Brain microvascular endothelial cell (primary cell): Measurements from ENCODE around the gene OR13G1.

Experiments used
- DNase-seq: peaks from one replicate; pipeline ENCODE4 v3.0.0-alpha.2; 2020
- H3K27ac ChIP-seq: fragments of 250-450 bp; sonication (Bioruptor Pico); 2 replicates; pipeline ENCODE4 v1.5.1; 2020; ENCODE audit warnings: mild to moderate bottlenecking, moderate library complexity
- H3K27me3 ChIP-seq: fragments of 250-450 bp; sonication (Bioruptor Pico); replicated peaks from 2 replicates; pipeline ENCODE4 v1.5.1; 2020; ENCODE audit warnings: mild to moderate bottlenecking
- H3K36me3 ChIP-seq: fragments of 250-450 bp; sonication (Bioruptor Pico); replicated peaks from 2 replicates; pipeline ENCODE4 v1.5.1; 2020; ENCODE audit warnings: mild to moderate bottlenecking
- H3K4me3 ChIP-seq: 2 replicates; pipeline ENCODE4 v1.5.1; 2011; ENCODE audit warnings: low read depth, mild to moderate bottlenecking, control low read depth, low read length, moderate library complexity
- in situ Hi-C: cut with HindIII; loops from 2 replicates; pipeline ENCODE4 v1.10.0; 2017; ENCODE audit warnings: low sequenced_read_pairs, low pct_ligation_motif_present
- TF ChIP-seq, protein P1 (sequence below): IDR thresholded peaks from 2 replicates; pipeline ENCODE4 v1.5.1; 2011; ENCODE audit warnings: low read depth, mild to moderate bottlenecking, moderate library complexity, low read length, control low read depth, inconsistent platforms; ENCODE audit errors: missing control alignments

The OR13G1 gene

DNA sequence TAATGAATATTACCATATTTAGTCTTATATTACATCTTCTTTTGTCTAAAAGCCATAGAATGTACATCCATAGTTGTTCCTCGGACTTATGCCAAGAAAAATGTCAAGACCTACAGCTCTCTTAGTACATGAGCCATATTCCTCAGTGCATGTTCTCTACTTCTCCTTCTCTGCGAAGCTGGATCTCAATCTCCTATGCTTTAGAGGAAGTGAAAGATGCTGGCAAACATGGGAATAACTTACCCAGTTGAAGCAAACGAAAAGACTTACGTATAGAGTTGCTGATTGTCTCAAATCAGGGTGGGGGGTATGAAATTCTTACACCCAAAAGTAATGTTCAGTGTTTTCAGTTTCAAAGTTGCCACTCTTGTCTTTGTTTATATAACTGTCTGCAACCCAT, 32.7 kb downstream of the OR13G1 start:
- Histone ChIP-seq H3K36me3 (no peaks in the 10 kb centered on the region), H3K27me3 (no peaks in the 10 kb centered on the region), H3K4me3 (no peak overlapping the region), H3K27ac (no peak overlapping the region)
- no peak for DNase-seq
- TF ChIP-seq, protein P1, sequence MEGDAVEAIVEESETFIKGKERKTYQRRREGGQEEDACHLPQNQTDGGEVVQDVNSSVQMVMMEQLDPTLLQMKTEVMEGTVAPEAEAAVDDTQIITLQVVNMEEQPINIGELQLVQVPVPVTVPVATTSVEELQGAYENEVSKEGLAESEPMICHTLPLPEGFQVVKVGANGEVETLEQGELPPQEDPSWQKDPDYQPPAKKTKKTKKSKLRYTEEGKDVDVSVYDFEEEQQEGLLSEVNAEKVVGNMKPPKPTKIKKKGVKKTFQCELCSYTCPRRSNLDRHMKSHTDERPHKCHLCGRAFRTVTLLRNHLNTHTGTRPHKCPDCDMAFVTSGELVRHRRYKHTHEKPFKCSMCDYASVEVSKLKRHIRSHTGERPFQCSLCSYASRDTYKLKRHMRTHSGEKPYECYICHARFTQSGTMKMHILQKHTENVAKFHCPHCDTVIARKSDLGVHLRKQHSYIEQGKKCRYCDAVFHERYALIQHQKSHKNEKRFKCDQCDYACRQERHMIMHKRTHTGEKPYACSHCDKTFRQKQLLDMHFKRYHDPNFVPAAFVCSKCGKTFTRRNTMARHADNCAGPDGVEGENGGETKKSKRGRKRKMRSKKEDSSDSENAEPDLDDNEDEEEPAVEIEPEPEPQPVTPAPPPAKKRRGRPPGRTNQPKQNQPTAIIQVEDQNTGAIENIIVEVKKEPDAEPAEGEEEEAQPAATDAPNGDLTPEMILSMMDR = no peak
- in situ Hi-C loops = no loop called here

DNA sequence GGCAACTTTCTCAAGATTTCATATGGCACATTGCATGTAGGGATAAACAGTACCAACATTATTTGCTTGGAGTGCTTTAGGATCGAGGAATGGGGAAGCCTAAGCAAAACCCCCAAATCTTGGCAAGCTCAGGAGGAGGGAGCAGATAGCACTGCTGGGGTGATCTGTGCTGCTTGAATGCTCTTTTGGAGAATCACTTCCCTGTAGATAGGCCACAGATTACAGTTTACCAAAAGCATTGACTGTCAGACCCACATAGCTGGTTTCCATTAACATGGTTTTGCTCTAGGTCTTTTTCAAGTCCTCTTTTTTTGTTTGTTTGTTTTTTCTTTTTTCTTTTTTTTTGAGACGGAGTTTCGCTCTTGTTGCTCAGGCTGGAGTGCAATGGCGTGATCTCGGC, 36.8 kb downstream of the OR13G1 start:
- H3K27ac ChIP-seq = no peak overlapping the region
- H3K36me3 ChIP-seq = no peaks in the 10 kb centered on the region
- TF ChIP-seq, protein P1 = no peak
- H3K27me3 ChIP-seq = no peaks in the 10 kb centered on the region
- H3K4me3 ChIP-seq = no peak overlapping the region
- DNase-seq = no peak
- in situ Hi-C loops = no loop called here

DNA sequence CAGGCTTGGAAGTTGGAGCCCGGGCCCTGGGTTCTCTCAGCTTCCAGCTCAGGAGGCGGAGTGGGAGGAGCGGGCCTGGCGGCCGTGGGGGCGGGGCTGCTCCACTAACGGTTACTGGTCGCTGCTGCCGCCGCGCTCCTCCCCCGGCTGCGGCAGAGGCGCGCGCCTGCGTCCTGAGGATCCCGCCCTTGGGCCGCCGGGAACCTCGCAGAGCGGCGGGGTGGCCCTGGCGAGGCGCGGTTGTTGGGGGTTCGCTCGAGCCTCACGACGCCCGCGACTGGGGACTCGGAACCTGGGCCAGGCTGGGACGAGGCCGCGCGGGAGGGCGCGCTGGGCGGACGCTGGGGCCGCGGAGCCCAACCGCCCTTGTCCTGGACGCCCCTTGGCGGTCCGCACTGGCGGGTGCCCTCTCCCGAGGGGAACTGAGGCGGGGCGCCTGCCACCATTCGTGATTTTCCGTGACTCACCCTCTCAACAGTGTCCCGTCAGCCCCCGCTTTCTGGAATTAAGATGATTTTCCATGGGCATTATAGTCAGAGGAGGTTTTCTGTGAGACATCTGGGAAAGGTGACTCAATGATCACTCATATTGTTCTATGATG, 40.1 kb downstream of the OR13G1 start:
- no peaks in the 10 kb centered on the region for H3K27me3 ChIP-seq
- in situ Hi-C loops = no loop called here
- TF ChIP-seq, protein P1 = no peak
- no peak for DNase-seq
- no peaks in the 10 kb centered on the region for H3K36me3 ChIP-seq
- peak overlapping the region; percentile 24 for H3K4me3 ChIP-seq
- H3K27ac ChIP-seq = no peak overlapping the region

DNA sequence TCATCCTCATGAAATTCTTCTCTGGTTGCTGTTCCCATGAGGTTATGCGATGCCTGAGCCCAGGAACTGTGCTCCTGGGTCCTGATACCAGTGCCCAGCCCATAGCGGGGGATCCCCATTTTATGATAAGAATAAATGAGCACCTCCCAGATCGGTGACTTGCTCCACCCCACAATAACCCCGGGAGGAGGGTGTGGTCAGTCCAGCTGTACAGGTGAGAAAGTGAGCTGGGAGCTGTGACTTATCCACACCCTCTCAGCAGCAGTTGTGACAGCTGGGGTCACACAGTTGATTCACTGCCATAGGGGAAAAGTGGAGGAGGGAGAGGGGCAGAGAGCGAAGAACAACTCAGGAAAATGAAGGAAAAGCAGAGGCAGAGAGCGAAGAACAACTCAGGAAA, 40.8 kb downstream of the OR13G1 start:
- DNase-seq = no peak
- in situ Hi-C loops = no loop called here
- Histone ChIP-seq H3K36me3 (no peaks in the 10 kb centered on the region), H3K4me3 (no peak overlapping the region), H3K27me3 (no peaks in the 10 kb centered on the region), H3K27ac (no peak overlapping the region)
- TF ChIP-seq, protein P1 = no peak

DNA sequence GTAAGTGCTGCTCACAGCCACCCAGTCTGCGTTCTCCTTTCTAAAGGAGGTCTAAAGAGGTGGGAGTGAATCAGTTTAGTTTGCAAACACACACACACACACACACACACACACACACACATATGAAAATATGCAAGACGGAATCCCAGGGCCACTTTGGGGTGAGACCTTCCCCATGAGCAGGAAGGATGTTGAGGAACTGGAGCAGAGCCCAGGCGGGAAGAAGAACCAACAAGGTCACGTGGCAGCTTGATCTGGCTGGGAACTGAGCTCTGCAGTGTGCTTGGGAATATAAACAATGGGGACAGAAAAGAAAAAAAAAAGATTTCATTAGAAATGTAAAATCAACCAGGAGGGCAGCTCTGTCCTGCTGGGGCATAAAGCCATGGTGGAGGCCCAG, 41.5 kb downstream of the OR13G1 start:
- Histone ChIP-seq H3K4me3 (no peak overlapping the region), H3K36me3 (no peaks in the 10 kb centered on the region), H3K27ac (no peak overlapping the region), H3K27me3 (no peaks in the 10 kb centered on the region)
- in situ Hi-C loops = no loop called here
- no peak for DNase-seq
- TF ChIP-seq, protein P1 = no peak

DNA sequence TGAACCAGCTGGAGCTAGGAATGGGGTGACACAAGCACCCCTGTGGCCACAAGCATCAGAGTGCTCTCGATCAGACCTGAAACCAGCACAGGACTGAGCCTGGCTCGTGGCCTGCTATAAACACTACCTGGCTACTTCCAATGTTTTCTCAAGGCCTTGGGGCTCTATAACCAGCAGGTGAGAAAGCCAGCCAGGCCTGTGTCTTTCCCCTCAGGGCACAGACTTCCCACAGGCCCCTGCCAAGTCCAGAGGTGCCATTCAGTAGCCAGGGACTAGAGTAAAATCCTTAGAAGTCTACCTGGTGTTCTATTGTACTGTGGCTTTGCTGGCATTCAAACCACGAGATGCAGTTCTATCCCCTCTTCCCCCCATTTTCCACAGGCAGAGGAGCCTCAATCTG, 51.6 kb downstream of the OR13G1 start:
- TF ChIP-seq, protein P1 = no peak
- in situ Hi-C loops = no loop called here
- no peak for DNase-seq
- no peaks in the 10 kb centered on the region for H3K27me3 ChIP-seq
- H3K4me3 ChIP-seq = no peak overlapping the region
- no peak overlapping the region for H3K27ac ChIP-seq
- no peaks in the 10 kb centered on the region for H3K36me3 ChIP-seq
